NCI-H2081 treated with DMSO at 0.1 percent for 48 hours (cell line): ENCODE results near the gene RIMS1.

Source experiments
- DNase-seq: peaks from one replicate; lab custom pipeline; 2025; lab: John Stamatoyannopoulos, UW

RIMS1 gene, protein sequence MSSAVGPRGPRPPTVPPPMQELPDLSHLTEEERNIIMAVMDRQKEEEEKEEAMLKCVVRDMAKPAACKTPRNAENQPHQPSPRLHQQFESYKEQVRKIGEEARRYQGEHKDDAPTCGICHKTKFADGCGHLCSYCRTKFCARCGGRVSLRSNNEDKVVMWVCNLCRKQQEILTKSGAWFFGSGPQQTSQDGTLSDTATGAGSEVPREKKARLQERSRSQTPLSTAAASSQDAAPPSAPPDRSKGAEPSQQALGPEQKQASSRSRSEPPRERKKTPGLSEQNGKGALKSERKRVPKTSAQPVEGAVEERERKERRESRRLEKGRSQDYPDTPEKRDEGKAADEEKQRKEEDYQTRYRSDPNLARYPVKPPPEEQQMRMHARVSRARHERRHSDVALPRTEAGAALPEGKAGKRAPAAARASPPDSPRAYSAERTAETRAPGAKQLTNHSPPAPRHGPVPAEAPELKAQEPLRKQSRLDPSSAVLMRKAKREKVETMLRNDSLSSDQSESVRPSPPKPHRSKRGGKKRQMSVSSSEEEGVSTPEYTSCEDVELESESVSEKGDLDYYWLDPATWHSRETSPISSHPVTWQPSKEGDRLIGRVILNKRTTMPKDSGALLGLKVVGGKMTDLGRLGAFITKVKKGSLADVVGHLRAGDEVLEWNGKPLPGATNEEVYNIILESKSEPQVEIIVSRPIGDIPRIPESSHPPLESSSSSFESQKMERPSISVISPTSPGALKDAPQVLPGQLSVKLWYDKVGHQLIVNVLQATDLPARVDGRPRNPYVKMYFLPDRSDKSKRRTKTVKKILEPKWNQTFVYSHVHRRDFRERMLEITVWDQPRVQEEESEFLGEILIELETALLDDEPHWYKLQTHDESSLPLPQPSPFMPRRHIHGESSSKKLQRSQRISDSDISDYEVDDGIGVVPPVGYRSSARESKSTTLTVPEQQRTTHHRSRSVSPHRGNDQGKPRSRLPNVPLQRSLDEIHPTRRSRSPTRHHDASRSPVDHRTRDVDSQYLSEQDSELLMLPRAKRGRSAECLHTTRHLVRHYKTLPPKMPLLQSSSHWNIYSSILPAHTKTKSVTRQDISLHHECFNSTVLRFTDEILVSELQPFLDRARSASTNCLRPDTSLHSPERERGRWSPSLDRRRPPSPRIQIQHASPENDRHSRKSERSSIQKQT (N-terminal part only)

DNA sequence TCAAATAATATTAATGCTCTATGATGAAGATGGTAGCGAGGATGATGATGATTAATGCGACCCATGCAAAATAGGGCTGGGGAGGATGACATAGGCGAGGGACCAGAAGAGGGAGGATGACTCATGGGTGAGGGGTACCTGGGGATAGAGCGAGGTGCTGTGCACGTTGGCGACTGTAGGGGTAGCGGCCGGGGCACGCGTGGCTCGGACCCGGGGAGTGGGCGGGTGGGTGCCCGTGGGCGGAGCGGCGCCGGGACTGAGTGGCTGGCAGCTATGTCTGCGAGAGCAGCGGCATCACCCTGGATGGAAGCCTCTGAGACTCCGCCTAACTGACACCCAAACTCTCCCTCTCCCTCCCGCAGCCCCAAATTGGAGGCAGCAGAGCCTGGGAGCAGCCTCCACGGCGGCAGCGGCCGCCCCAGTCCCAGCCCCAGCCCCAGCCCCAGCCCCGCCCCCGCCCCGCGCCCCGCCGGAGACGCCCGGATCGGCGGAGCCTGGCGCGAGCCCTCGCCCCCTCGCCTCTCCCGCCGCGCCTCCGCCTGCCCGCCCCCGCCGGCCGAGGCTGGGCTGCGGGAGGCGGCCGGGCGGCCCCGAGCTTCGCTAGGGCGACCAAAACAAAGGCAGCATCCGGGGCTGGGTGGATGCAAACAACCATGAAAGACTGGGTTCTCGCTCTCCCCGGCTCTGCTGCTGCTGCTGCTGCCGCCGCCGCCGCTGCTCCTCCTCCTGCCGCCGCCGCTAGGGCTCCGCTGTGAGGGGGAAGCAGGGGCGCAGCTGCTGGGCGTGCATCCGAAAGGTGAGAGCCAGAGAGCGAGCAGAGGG, at the start of gene RIMS1:
TSS of gene RIMS1 (plus strand) at position 367 of the 822 bp plus-strand sequence. CDS start 474 bp downstream, outside the sequence.
- DNase-seq: no peak

DNA sequence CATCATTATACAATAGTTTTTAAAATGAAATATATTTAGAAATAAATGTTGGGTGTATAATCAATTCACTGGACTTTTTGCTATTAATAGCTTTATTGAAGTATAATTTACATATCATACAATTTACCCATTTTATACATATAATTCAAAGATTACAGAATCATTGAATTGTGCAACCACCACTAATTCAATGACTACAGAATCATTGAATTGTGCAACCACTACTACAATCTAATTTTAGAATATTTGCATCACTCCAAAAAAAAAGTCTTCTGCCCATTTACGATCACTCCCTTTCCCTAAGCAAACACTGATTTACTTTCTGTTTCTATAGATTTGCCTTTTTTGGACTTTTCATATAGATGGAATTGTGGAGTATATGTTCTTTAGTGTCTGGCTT, 35.1 kb upstream of the RIMS1 start:
- DNase-seq: no peak

DNA sequence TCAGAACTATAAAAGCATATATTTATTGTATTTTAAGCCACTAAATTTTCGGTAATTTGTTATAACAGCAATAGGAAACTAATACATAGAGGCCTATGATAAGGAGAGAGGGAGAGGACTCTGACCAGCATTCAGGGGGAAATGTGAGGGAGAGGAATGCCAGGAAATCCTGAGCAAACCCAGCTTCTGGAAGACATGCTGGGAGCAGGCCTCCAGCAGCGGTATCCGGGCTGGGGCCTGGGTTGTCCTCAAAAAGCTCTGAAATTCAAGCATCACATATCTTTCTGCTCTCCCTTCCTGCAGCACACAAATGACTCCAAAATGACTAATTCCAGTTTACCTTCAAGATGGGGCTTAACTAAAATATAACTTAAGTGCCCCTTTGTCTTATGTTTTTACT, 33.4 kb upstream of the RIMS1 start:
- no peak for DNase-seq

DNA sequence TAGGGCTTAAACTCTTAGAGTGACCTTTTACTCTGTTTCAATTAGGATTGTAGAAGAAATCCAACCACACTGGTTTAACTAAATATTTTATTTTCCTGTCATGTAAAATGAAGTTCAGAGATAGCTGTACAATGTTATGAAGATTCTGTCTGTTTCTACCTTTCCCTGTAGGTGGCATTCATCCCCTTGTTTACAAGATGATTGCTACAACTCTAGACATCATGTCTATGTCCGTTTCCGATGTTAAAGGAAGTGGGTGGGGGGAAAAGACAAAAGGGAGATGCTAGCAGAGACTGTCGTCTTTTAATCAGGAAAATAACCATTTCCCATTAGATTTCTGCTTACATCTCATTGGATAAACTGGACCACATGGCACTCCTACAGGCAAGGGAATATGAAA, 30.9 kb upstream of the RIMS1 start:
- no peak for DNase-seq

DNA sequence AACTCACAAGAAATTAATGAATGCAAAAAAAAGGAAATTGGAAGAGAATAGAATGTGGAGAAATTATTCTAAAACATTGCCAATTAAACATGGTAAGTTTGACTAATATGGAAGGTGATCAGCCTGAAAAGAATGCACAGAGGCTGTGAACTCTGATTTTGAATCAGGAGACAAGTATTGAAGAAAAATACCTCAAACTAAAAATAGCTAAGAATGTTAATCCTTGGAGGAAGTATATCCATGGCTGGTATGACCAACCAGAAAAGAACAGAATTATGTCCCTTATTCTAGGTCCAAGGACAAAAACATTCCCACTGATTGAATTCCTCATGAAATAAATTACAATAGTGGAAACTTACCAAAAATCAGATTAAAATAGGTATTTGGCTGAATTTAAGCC, 7.3 kb upstream of the RIMS1 start:
- DNase-seq: no peak

DNA sequence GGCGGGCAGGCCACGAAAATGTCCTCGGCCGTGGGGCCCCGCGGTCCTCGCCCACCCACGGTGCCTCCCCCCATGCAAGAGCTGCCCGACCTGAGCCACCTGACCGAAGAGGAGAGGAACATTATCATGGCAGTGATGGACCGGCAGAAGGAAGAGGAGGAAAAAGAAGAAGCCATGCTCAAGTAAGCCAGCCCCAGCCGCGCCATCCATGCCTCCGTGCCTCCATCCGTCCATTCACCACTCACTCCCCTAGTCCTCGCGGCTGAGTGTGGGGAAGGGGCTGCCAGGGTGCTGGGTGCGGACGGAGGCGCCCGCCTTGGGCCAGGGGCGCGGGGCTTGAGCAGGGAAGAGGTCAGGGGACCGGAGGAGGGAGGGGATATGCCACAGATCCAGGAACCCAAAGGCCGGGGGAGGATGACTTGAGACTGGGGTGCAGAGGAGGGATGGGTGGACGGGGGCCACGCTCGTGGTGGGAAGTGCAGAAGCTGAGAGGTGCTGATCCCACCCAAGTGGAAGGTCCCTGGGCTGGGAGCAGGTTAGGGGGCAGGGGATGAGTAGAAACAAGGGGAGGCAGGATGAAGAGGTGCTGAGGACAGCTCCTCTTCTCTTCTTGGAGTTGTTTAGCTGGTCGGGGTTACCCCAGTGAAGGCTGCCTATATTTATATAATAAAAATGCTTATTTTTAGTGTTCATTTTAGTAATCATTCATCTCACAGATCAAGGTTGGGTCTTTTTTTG, 825 bp downstream of the RIMS1 start:
- DNase-seq: no peak

DNA sequence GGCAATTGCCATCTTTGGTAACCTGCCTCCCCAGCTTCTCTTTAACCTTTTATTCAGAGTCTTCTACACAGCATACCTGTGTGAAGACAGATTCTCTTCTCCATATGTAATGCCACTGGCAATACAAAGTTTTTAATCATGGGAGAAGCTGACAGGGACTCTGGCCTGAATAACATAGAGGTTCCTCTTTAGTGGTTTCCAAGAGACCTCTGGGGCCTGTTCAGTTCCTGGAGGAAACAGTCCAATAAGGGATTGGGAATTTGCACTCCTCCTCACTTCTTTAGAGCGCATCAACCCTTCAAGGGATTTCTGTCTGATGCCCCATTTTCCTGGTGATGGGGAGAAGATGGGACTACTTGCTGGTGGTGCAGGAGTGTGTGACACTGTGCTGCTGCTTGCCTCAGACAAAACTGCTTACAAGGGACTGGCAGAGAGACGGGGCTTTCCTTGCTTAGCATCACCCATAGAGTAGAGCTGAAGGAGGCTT, 1.4 kb downstream of the RIMS1 start:
- DNase-seq: no peak

DNA sequence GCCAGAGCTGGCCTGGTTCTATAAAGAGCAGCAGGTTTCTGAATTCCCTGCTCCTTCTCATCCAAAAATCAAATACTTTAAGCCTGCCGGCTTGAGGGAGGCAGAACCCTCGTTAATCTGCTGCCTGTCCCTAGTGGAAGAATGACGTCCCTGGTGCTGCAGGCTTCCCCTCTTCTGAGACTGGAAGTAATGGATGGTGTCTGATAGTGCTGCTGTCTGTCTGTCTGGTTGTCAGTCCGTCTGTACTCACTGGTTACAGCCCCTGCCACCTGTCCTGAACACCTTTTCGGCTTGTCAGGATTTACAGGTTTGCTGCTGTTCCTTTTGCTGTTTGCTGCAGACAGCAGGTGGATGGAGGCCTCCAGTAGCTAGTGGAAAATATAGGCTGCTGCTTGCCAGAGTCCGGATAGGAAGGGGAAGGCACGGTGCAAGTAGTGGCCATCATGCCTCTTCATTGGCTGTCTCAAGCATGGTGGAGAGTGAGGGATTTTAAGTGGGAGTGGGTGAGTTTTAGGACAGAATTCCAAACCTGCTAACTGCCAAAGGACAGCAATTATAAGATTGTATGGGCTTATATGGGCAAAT, 2.5 kb downstream of the RIMS1 start:
- DNase-seq: no peak

DNA sequence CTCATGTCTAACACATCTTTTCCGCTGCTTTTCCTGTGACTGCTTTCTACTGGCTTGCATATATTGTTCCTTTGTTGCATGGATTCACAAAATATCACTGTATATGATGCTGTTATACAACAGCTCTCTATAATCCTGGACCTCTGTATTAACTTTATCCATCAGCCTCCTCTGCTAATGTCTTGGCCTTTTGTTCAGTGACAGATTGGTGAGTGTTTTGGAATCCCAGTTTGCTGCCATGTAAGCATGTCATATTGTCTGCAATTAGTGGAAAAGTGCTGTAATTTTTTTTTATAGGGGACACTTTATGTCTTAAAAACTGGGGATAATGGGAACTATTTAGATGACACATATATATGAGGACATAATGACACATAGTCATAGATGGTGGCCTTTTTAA, 3.0 kb downstream of the RIMS1 start:
- DNase-seq: no peak

DNA sequence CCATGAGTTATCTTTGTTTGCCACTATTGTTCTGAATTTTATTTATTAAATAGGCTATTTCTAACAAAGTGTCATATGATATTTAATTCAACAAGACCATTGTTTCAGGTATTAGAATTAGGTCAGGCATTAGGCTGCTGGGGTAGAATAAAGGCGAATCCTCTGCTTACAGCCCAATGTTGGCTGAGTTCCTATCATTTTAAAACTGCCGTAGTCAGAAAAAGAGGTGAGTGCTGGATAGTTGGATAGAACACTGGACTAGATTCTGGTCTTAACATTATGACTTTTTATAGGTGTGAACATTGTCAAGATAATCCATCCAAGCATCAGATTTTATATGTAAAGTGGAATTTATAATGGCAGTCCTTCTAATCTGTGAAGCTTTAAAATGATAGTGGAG, 6.3 kb downstream of the RIMS1 start:
- DNase-seq: no peak

DNA sequence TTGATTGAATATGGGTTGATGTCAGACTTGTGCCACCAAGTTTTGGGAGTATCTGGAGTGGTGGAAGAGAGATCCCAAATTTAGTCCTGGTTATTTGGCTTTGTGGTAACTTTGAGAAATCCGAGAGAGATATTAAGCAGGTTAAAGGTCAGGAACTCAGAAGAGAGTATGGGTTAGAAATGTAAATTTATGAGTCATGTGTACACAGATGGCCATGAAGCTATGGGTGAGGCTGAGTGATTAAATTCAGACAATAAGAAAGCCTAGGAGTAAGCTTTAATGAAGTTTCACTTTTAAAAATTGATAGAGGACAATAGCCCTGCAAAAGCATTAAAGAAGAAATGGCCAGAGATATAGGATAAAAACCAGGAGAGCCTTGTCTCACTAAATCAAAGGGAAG, 14.3 kb downstream of the RIMS1 start:
- no peak for DNase-seq

DNA sequence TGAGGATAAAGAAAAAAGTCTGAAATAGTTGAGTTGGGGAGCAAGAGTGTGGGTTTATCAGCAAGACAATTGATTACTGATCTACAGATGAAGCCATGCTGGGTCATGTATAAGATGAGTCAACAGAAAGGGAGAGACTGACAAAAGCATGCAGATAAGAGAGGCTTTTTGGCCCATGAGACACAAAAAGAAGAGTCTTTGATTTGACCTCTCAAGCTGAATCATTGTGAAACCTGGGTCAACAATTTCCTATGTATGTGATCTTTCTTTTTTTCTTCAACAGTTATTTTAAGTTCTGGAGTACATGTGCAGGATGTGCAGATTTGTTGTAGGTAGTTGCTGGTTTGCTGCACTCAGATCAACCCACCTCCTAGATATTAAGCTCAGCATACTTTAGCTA, 15.9 kb downstream of the RIMS1 start:
- DNase-seq: no peak

DNA sequence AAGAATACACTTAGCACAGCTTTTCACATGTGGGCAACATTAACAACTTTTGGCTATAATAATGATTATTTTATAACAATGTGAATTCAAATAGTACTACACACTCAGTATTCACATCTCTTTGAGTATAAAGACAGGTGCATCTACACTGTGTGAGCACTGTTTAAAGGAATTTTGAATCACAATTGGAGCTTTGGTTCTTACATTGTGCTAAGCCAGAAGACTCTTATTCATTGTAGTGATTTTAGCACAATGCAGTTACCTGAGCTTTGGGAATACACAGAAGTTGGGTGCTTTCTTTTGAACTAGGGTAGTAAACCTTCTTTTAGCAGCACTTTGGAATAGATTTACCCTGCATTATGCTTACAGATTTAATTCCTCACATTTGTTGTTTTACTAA, 20.5 kb downstream of the RIMS1 start:
- no peak for DNase-seq

DNA sequence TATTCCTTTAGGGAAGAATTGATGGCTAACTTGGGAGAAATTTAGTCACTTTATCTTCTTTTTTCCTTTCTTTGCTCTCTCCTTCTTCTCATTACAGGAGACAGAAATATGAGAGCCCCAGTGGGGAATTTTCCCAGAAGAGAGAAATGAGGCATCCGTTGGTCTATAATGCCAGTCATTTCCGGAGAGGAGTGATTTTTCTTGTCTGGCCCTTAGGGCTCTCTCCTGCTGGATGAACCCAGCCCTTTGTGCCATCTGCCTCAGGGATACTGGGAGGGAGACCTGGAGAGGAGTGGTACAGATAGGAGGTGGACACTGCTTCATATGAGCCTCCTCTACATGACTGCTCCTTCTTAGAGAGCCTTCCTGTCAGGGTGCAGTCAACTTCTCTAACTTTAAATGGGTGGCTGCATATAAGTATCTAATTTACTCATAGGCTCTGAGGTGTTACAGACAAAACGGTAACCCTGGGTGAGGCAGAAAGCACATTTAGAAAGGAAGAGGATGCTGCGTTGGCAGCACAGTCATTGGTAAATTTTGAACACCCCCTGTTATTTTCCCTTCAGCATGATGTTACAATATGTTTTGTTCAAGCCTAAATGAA, 21.9 kb downstream of the RIMS1 start:
- DNase-seq: no peak

DNA sequence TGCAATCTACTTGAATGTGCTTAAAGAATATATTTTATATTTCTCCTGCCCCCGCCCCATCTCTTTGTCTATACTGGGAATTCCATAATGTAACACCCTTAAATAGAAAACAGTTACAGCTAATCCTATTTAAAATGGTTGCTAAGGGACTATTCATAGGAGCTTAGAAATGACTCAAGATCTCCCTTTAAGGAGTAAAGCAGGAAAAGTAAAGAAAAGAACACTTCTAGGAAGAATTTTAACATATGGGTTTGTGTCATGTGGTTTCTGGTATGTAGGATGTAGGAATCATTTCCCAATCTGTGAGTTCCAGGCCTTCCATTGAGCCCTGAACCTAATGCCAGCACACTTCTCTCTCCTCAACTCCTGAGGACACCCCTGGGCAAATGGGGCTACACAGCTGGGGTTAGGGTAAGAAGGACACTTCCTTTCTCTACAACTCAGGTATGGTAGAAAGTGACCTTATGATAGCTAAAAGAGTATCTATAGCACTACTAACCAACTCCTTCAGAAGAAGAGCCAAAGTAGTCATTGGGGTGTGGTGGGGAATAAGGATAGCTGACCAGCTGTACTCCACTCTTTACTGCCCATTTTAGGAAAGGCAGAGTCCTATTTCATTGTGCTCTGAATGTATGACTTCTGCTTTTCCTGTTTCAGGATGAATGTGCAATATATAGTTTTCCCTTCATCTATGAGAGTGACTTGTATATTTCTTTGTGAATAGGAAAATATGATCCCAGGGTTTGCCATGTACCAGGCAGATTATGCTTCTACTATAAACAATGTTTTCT, 27.3 kb downstream of the RIMS1 start:
- DNase-seq: no peak

DNA sequence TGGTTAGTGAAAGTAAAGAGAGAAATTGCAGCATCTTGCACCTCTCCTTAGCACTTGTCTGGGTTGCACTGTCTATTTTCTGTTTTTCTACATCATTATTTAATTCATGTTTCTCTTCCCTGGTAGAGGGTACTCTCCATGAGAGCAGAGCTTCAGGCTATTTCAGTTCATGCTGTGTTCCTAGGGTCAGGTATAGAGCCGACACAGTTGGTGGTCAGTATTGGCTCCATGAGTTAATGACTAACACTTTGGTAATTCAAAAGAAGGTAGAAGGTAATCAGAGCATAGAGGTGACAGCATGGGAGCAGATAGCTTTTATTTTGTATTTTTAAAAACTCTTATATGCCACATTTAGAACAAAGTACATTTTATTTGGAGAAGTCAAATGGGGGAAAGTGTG, 42.7 kb downstream of the RIMS1 start:
- DNase-seq: no peak

DNA sequence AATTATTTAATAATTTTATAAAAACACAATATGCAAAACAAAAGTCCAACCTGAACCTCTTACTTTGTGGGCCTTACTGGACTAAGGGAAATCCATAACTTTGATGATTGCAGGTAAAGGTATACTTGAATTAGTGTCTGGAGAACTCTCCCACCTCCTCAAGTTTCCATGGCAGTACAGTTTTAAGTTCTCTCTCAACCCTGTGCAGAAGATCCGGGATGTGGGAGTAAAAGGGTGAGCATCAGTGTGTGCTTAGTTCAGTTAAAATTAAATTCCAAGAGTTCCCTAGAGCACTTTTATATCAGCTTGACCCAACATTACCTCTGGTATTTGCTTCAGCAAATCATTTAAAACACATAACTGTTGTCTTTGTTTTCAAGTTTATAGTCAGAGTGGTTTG, 47.5 kb downstream of the RIMS1 start:
- no peak for DNase-seq

DNA sequence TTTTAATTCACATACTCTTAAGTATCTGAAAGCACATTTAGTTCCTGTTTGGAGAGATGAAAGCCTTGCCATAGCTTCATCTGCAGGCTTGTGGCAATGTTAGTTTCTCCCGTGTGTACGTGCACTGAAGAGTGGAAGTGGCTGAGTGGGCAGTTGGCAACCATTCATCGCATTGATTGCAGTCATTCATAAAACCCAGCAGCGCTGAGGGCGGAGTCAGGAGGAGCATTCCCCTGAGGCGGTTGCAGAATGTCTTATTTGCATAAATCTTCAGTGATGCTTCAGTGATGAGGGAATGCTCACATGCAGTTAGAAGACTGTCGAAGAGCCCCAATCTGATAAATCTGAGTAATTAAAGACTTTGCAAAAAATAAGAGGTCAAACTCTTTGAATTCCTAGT, 79.1 kb downstream of the RIMS1 start:
- no peak for DNase-seq

DNA sequence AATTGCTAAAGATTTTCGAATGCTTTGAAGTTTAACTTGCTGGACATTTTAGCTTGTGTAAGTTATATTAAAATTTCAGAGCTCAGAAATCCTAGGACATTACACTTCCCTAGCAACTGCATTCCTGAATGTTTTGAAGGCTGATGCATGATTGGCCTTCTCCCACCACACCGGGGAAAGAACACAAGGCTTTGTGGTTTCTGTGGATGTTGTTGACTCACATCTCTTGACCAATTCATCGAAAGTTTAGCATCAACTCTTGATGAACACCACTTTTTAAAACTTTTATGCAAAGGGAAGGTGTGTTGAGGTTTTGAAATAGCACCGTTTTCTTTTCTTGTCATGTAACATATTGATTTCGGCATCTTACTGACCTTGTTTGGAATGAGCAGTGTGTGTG, 81.1 kb downstream of the RIMS1 start:
- no peak for DNase-seq
